Endothelial cell of umbilical vein (primary cell): Measurements from ENCODE around the gene SOX10. TPM values are rescaled to one million over a fixed set of nuclear protein-coding genes. Genes with fewer than 3 reads are reported as not detected.

ENCODE experiments used
- BruUV-seq: library from RNA; stranded (reverse); fragments of 400-500 nt; replicated peaks from 2 replicates; lab custom pipeline; 2021; lab: Mats Ljungman, UMichigan
- CTCF ChIA-PET: fragments of 300-600, 350-600 bp; sonication (Branson Sonifier 250); formaldehyde crosslinking; loops from one replicate; lab custom pipeline; 2021; ENCODE audit warnings: antibody characterized with exemption, inconsistent platforms; lab: Charles Lee
- POLR2A ChIA-PET: fragments of 300-600, 350-600 bp; sonication (Branson Sonifier 250); formaldehyde crosslinking; loops from one replicate; lab custom pipeline; 2021; ENCODE audit warnings: antibody characterized with exemption, inconsistent platforms; lab: Charles Lee
- DNase-seq: peaks from one replicate; pipeline ENCODE4 v3.0.0-alpha.2; 2011; ENCODE audit warnings: low read depth, low spot score
- FAIRE-seq: peaks from 2 replicates; lab custom pipeline; 2011; peaks lifted over from hg19 to GRCh38; lab: Jason Lieb, UNC
- H2AFZ ChIP-seq: 2 replicates; pipeline ENCODE4 v1.6.0; 2012; ENCODE audit warnings: low read depth, low read length, control low read depth, inconsistent platforms
- H3K27ac ChIP-seq: 2 replicates; pipeline ENCODE4 v1.5.1; 2011; ENCODE audit warnings: low read depth, mild to moderate bottlenecking, control low read depth, low read length, moderate library complexity; ENCODE audit not compliant: insufficient read depth
- H3K27me3 ChIP-seq, 2 experiments: 2 replicates each; pipeline versions ENCODE4 v1.6.0 to v1.6.1; 2011; ENCODE audit warnings: low read length in 2 of 2, mixed read lengths in 1 of 2; ENCODE audit not compliant: control insufficient read depth in 2 of 2, insufficient read depth in 2 of 2
- H3K36me3 ChIP-seq, 2 experiments: 2 replicates in 1 of 2; 3 replicates in 1 of 2; pipeline ENCODE4 v1.5.1; 2011; ENCODE audit warnings: low read length in 2 of 2, mild to moderate bottlenecking in 1 of 2, moderate library complexity in 1 of 2; ENCODE audit not compliant: control insufficient read depth in 2 of 2, insufficient read depth in 2 of 2; ENCODE audit errors: extremely low read depth in 1 of 2
- H3K4me1 ChIP-seq: 3 replicates; pipeline ENCODE4 v1.5.1; 2011; ENCODE audit warnings: mild to moderate bottlenecking, low read length; ENCODE audit not compliant: control insufficient read depth, insufficient read depth; ENCODE audit errors: extremely low read depth
- H3K4me2 ChIP-seq: 2 replicates; pipeline ENCODE4 v1.6.1; 2011; ENCODE audit warnings: low read length, control low read depth, mixed read lengths; ENCODE audit not compliant: insufficient read depth
- H3K4me3 ChIP-seq, 3 experiments: fragments of 200-600 bp in 1 of 3; sonication (generic), shearing (Covaris generic) in 1 of 3; replicated peaks in 1 of 3; 2 replicates each; pipeline ENCODE4 v1.5.1; 2011 to 2016; ENCODE audit warnings: control low read depth in 3 of 3, low read length in 3 of 3, mild to moderate bottlenecking in 2 of 3, inconsistent platforms in 1 of 3, low read depth in 1 of 3, moderate library complexity in 1 of 3; ENCODE audit not compliant: insufficient read depth in 1 of 3
- H3K79me2 ChIP-seq: 2 replicates; pipeline ENCODE4 v1.6.0; 2012; ENCODE audit warnings: low read length, inconsistent platforms; ENCODE audit not compliant: control insufficient read depth, insufficient read depth
- H3K9ac ChIP-seq: replicated peaks from 2 replicates; pipeline ENCODE3; 2011; ENCODE audit warnings: low read length, control low read depth; ENCODE audit not compliant: insufficient read depth; ENCODE audit errors: extremely low read depth
- H3K9me1 ChIP-seq: replicated peaks from 3 replicates; pipeline ENCODE4 v1.6.0; 2011; ENCODE audit warnings: mild to moderate bottlenecking, low read length; ENCODE audit not compliant: control insufficient read depth, insufficient read depth; ENCODE audit errors: extremely low read depth
- H3K9me3 ChIP-seq: replicated peaks from 2 replicates; pipeline ENCODE4 v1.5.1; 2012; ENCODE audit warnings: low read length, inconsistent platforms; ENCODE audit not compliant: control insufficient read depth, insufficient read depth
- H4K20me1 ChIP-seq: replicated peaks from 2 replicates; pipeline ENCODE3; 2011; ENCODE audit warnings: mild to moderate bottlenecking, low read length; ENCODE audit not compliant: control insufficient read depth, insufficient read depth; ENCODE audit errors: extremely low read depth
- EZH2 ChIP-seq: IDR thresholded peaks from 2 replicates; pipeline ENCODE4 v1.6.1; 2012; ENCODE audit warnings: borderline replicate concordance, low read depth, mild to moderate bottlenecking, moderate library complexity, low read length, inconsistent platforms; ENCODE audit not compliant: severe bottlenecking
- FOS ChIP-seq: IDR thresholded peaks from 2 replicates; pipeline ENCODE4 v1.6.1; 2011; ENCODE audit warnings: mild to moderate bottlenecking, low read length, moderate library complexity, borderline replicate concordance; ENCODE audit not compliant: insufficient read depth
- GATA2 ChIP-seq: IDR thresholded peaks from 2 replicates; pipeline ENCODE4 v1.7.0; 2011; ENCODE audit warnings: low read depth, mild to moderate bottlenecking, moderate library complexity, mixed read lengths, low read length; ENCODE audit not compliant: insufficient read length, insufficient read depth
- JUN ChIP-seq: IDR thresholded peaks from 2 replicates; pipeline ENCODE4 v1.6.1; 2011; ENCODE audit warnings: borderline replicate concordance, low read depth; ENCODE audit not compliant: insufficient read length, insufficient read depth
- MYC ChIP-seq: IDR thresholded peaks from one replicate; pipeline ENCODE4 v1.6.1; 2011; ENCODE audit warnings: mild to moderate bottlenecking, low read depth, low read length
- POLR2A ChIP-seq: IDR thresholded peaks from 2 replicates; pipeline ENCODE4 v1.6.1; 2012; ENCODE audit warnings: low read depth, mild to moderate bottlenecking, control low read depth, low read length
- POLR2AphosphoS5 ChIP-seq: IDR thresholded peaks from 2 replicates; pipeline ENCODE4 v1.6.1; 2012; ENCODE audit warnings: low read depth, mild to moderate bottlenecking, control low read depth, low read length, moderate library complexity; ENCODE audit not compliant: insufficient read depth
- dilution Hi-C: fragments of 300-500 bp; cut with MboI; formaldehyde crosslinking; loops from one replicate; pipeline ENCODE4 v1.15.0; 2019; ENCODE audit warnings: low sequenced_read_pairs; ENCODE audit not compliant: extremely low pct_ligation_motif_present
- intact Hi-C: fragments of 100-400 bp; cut with micrococcal nuclease; formaldehyde crosslinking; loops from one replicate; pipeline ENCODE4 v1.10.0; 2022
- polyA plus RNA-seq, 4 experiments: library from polyadenylated mRNA; depleted of rRNA in 3 of 4; stranded (reverse) in 3 of 4; unstranded in 1 of 4; fragments of >200 nt; gene quantifications; 2 replicates each; pipeline versions ENCODE4 v1.2.1 to v1.2.3, GENCODE V29; 2011 to 2012; ENCODE audit warnings: missing spikeins in 1 of 4
- total RNA-seq: library from RNA; stranded (reverse); gene quantifications from 2 replicates; pipeline ENCODE4 v1.2.3, GENCODE V29; 2021
- TF ChIP-seq, protein P1 (sequence below): IDR thresholded peaks from 2 replicates; pipeline ENCODE4 v1.6.1; 2011; ENCODE audit not compliant: insufficient read depth, insufficient read length
- TF ChIP-seq, protein P2 (sequence below), 2 donors: IDR thresholded peaks; 1 replicate in 1 of 2; 2 replicates in 1 of 2; pipeline ENCODE4 v1.5.1; 2011; ENCODE audit warnings: low read length in 2 of 2, mild to moderate bottlenecking in 2 of 2, moderate library complexity in 2 of 2, control low read depth in 1 of 2, inconsistent platforms in 1 of 2, low read depth in 1 of 2; ENCODE audit not compliant: insufficient read depth in 1 of 2; ENCODE audit errors: extremely low read depth in 1 of 2

The SOX10 gene
- total and polyA plus RNA-seq, 2 donors (not counting 3 experiments of a cell fraction or from before 2014, with no cell fraction given) = not detected

- Histone ChIP-seq H3K4me1 (no peaks in the 10 kb centered on the region), H3K36me3 (peaks cover 11 to 34% of the 10 kb centered on the region in 2 experiments), H4K20me1 (no peaks in the 10 kb centered on the region), H3K9me1 (no peaks in the 10 kb centered on the region), H3K27me3 (no peaks in the 10 kb centered on the region), H3K4me3 (no peak overlapping the region), H2AFZ (no peak overlapping the region), H3K9me3 (no peaks in the 10 kb centered on the region), H3K9ac (no peak overlapping the region), H3K79me2 (peaks cover 2% of the 10 kb centered on the region), H3K4me2 (no peak overlapping the region), H3K27ac (no peak overlapping the region)
- CTCF ChIA-PET = interaction anchor here (0.7 to 4.0 kb wide), 20 partner anchors 9 to 447 kb away, joined by 3 to 66 read pairs (median 4); partner anchors contain the start of genes C22orf23, MICALL1 and POLR2F
- no TSS peak for BruUV-seq
- FAIRE-seq (no peak), DNase-seq (no peak)
- POLR2A ChIA-PET = no interaction called here
- intact Hi-C loops = loop anchor here (1.0 kb wide), 3 partner anchors 32 to 149 kb away; no protein-coding TSS in a partner anchor
- dilution Hi-C loops = no loop called here
- TF ChIP-seq JUN (no peak), GATA2 (no peak), POLR2A (no peak), MYC (no peak), POLR2AphosphoS5 (no peak), FOS (no peak), EZH2 (no peak)
- TF ChIP-seq, protein P1, sequence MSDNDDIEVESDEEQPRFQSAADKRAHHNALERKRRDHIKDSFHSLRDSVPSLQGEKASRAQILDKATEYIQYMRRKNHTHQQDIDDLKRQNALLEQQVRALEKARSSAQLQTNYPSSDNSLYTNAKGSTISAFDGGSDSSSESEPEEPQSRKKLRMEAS = no peak
- TF ChIP-seq, protein P2, sequence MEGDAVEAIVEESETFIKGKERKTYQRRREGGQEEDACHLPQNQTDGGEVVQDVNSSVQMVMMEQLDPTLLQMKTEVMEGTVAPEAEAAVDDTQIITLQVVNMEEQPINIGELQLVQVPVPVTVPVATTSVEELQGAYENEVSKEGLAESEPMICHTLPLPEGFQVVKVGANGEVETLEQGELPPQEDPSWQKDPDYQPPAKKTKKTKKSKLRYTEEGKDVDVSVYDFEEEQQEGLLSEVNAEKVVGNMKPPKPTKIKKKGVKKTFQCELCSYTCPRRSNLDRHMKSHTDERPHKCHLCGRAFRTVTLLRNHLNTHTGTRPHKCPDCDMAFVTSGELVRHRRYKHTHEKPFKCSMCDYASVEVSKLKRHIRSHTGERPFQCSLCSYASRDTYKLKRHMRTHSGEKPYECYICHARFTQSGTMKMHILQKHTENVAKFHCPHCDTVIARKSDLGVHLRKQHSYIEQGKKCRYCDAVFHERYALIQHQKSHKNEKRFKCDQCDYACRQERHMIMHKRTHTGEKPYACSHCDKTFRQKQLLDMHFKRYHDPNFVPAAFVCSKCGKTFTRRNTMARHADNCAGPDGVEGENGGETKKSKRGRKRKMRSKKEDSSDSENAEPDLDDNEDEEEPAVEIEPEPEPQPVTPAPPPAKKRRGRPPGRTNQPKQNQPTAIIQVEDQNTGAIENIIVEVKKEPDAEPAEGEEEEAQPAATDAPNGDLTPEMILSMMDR (IDR thresholded peaks at IDR 0.05; ENCODE audit: extremely low read depth in 1 of 2, insufficient read depth in 1 of 2, low read depth in 1 of 2, low read length in 2 of 2) = no peak
Measured at GRCh38 chr22:37965940-37966664, 18.3 kb downstream of the SOX10 start.
